Immature natural killer cell (primary cell): ENCODE results near the gene CD163. TPM values are rescaled to one million over a fixed set of nuclear protein-coding genes. Genes with fewer than 3 reads are reported as not detected.
"Not testable (repeated sequence)": the region's sequence is repeated elsewhere in the genome, so short reads cannot be mapped to it uniquely, and the experiment has no call there.

Source experiments
- DNase-seq, 3 donors: peaks; one replicate each; pipeline ENCODE4 v3.0.0; 2022; ENCODE audit warnings: mixed read lengths in 1 of 3
- H3K27ac Mint-ChIP-seq, 6 donors: one replicate each; pipeline ENCODE4 v1.8.0; 2020; ENCODE audit warnings: mixed read lengths in 6 of 6, mild to moderate bottlenecking in 5 of 6, inconsistent platforms in 4 of 6, moderate library complexity in 3 of 6
- H3K27me3 Mint-ChIP-seq, 3 donors: one replicate each; pipeline ENCODE4 v1.8.0; 2020 to 2021; ENCODE audit warnings: low read depth in 3 of 3, mild to moderate bottlenecking in 3 of 3, mixed read lengths in 3 of 3, moderate library complexity in 3 of 3, inconsistent platforms in 1 of 3
- H3K36me3 Mint-ChIP-seq, 3 donors: one replicate each; pipeline ENCODE4 v1.8.0; 2020; ENCODE audit warnings: mixed read lengths in 3 of 3, inconsistent platforms in 2 of 3, mild to moderate bottlenecking in 2 of 3
- H3K4me1 Mint-ChIP-seq, 2 donors: one replicate each; pipeline ENCODE4 v1.8.0; 2020; ENCODE audit warnings: inconsistent platforms in 2 of 2, mild to moderate bottlenecking in 2 of 2, mixed read lengths in 2 of 2, moderate library complexity in 1 of 2
- H3K4me3 Mint-ChIP-seq, 5 donors: one replicate each; pipeline ENCODE4 v1.8.0; 2020; ENCODE audit warnings: mild to moderate bottlenecking in 5 of 5, mixed read lengths in 5 of 5, inconsistent platforms in 3 of 5, moderate library complexity in 3 of 5
- H3K9me3 Mint-ChIP-seq, 6 donors: one replicate each; pipeline ENCODE4 v1.8.0; 2020; ENCODE audit warnings: mild to moderate bottlenecking in 6 of 6, mixed read lengths in 6 of 6, inconsistent platforms in 4 of 6, moderate library complexity in 3 of 6
- polyA plus RNA-seq, 3 donors: library from polyadenylated mRNA; unstranded; fragments of 300-500 nt; fragmentation: Illumina TruSeq; gene quantifications; one replicate each; pipeline ENCODE4 v1.2.3, GENCODE V29; 2021

The CD163 gene
- polyA plus RNA-seq, 3 donors from 2014 or later = 2.4 to 6.0 TPM; not detected in 1

GRCh38 chr12:7439579-7440505, 63.7 kb downstream of the CD163 start:
- H3K27ac Mint-ChIP-seq = peak overlapping the region in 4 of 6 donors; percentile 47 to 78 (median 66)
- peaks cover 3 to 16% (median 7%) of the 10 kb centered on the region in 3 donors for H3K27me3 Mint-ChIP-seq
- H3K9me3 Mint-ChIP-seq = peaks cover 0 to 2% (median 0%) of the 10 kb centered on the region in 6 donors
- peak; percentile 33 to 47 (median 35) for DNase-seq
- peaks cover 7 to 18% of the 10 kb centered on the region in 2 donors for H3K4me1 Mint-ChIP-seq
- peaks cover 0 to 4% (median 0%) of the 10 kb centered on the region in 3 donors for H3K36me3 Mint-ChIP-seq
- H3K4me3 Mint-ChIP-seq = peak overlapping the region; percentile 38 to 84 (median 70)

DNA sequence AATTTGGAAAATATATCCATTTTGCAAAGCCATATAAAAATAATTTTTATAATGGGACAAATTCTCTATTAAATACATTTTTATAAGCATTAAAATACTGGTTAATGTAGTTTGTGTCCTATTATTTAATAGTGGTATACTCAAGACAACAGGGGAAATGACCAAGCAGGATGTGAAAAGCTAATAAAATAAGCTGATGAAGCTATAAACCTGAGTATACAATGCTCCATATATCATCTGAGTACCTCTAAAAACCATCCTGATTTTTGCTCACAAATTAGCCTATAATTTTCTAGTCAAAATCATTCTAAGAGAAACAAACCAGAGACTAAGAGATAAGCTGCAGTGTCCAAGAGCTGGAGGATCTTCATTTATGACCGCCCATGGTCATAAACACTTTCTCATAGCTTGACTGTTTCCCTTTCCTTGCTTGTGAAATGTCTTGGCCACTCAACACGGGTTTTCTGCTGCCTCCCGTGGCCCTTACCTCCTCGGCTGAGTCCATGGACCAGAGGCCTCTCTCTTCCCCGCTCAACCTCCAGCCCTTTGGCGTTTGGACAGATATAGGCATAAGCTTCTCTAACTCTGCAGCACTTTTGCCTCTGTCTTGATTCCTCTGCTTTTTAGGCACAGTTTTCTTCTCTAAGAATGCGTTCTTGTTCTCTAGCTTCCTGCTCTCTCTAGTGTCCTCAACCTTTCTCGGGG, 65.1 kb downstream of the CD163 start:
- Mint-ChIP-seq H3K4me3 (peak overlapping the region in 2 of 5 donors; percentile 10 to 15), H3K27me3 (peaks cover 3 to 16% (median 7%) of the 10 kb centered on the region in 3 donors), H3K4me1 (peaks cover 7 to 18% of the 10 kb centered on the region in 2 donors)
- not testable (repeated sequence) for H3K27ac Mint-ChIP-seq, H3K36me3 Mint-ChIP-seq, DNase-seq, H3K9me3 Mint-ChIP-seq

DNA sequence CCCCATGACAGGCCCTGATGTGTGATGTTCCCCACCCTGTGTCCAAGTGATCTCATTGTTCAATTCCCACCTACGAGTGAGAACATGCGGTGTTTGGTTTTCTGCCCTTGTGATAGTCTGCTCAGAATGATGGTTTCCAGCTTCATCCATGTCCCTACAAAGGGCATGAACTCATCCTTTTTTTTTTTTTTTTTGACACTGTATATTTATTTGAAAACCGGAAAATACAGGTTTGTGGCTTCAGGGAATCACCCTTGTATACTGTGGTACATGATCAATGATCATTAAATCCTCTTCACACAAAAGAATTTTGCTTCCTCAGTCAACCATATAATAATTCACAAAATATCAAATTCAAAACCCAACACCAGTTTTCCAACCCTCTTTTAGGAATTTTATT, 66.1 kb downstream of the CD163 start:
- H3K27ac Mint-ChIP-seq, DNase-seq, H3K36me3 Mint-ChIP-seq, H3K9me3 Mint-ChIP-seq, H3K4me3 Mint-ChIP-seq: not testable (repeated sequence)
- Mint-ChIP-seq H3K27me3 (peaks cover 3 to 16% (median 7%) of the 10 kb centered on the region in 3 donors), H3K4me1 (peaks cover 7 to 18% of the 10 kb centered on the region in 2 donors)

DNA sequence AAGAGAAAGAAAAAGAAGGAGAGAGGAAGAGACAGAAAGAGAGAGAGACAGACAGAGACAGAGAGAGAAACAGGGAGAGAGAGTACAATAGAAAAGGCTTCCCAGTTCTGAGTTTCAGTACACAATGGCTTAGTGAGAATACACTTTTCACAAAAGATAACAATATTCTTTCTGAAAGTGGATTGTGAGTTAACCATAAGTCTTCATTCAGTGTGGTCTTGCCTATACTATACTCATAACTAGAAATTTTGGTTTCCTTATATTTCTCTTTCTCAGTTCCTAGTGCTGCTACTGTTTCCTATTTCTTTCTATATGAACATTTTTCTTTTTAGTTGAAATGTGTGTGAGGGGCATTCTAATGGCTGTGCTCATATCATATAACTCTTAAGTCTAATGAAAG, 68.9 kb downstream of the CD163 start:
- Mint-ChIP-seq H3K9me3 (no peaks in the 10 kb centered on the region), H3K27me3 (peaks cover 3 to 8% (median 3%) of the 10 kb centered on the region in 3 donors), H3K4me3 (no peak overlapping the region), H3K27ac (no peak overlapping the region), H3K4me1 (peaks cover 3 to 4% of the 10 kb centered on the region in 2 donors), H3K36me3 (peaks cover 0 to 2% (median 0%) of the 10 kb centered on the region in 3 donors)
- no peak for DNase-seq

- H3K4me3 Mint-ChIP-seq = no peak overlapping the region
- H3K9me3 Mint-ChIP-seq = no peaks in the 10 kb centered on the region
- H3K36me3 Mint-ChIP-seq = no peaks in the 10 kb centered on the region
- H3K27ac Mint-ChIP-seq = no peak overlapping the region
- no peaks in the 10 kb centered on the region for H3K27me3 Mint-ChIP-seq
- DNase-seq = no peak
- H3K4me1 Mint-ChIP-seq = no peaks in the 10 kb centered on the region
These were observed 70.2 kb downstream of the CD163 start for GRCh38 chr12:7433276-7433822.

DNA sequence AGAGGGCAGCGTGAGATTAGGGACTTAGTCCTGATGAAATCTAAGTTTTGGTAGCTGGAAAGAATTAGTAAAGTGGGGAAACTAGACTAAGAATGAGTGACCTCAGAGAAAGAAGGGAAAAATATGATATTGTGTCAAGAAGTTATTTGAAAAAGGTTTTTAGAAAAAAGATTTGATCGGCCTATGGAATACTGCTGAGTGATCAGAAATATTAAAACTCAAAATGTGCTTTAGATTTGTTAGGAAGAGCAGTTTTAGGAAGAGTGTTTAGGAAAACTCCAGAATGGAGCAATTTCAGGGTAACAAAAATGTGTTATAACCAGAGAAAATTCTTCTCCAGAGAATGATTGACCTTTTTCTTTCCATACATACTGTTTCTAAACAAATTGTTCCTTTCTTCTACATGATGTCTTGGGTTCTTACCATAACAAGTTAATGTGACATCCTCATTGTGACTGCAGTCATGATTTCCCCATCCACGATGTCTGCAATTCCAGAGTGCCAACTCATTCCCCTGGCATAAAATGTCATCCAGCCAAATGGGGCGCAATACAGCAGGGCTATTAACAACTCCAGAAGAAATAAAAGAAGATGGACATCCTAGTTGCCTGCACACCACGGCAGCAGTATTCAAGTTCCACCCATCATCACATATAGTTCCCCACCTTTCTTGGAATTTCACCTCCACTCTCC, 71.4 kb downstream of the CD163 start:
- Mint-ChIP-seq H3K36me3 (no peaks in the 10 kb centered on the region), H3K4me1 (no peaks in the 10 kb centered on the region), H3K9me3 (no peaks in the 10 kb centered on the region), H3K4me3 (no peak overlapping the region), H3K27me3 (no peaks in the 10 kb centered on the region), H3K27ac (no peak overlapping the region)
- DNase-seq = no peak

Other genes with a start within 250 kb of the CD163 start
- gene ACSM4, start 199.7 kb downstream of the CD163 start, polyA plus RNA-seq = not detected
- gene CD163L1, start 59.6 kb downstream of the CD163 start, polyA plus RNA-seq = not detected
- not detected for gene APOBEC1, start 162.1 kb upstream of the CD163 start, polyA plus RNA-seq
- not detected for gene GDF3, start 192.0 kb upstream of the CD163 start, polyA plus RNA-seq
- not detected for gene DPPA3, start 207.7 kb upstream of the CD163 start, polyA plus RNA-seq
- gene CLEC4C, start 243.6 kb upstream of the CD163 start, polyA plus RNA-seq = 1 to 10 TPM in 1 of 3 donors, under 1 TPM in 2; 0.36 to 2.7 (median 0.72) TPM